ENCODE measurements around the gene CNN2. TPM values are rescaled to one million over a fixed set of nuclear protein-coding genes. Genes with fewer than 3 reads are reported as not detected.

Gene CNN2
- total and polyA plus RNA-seq, 9 of the 15 experiments (the other 6 are each of a cell fraction or from before 2014, with no cell fraction given), result 12.1 to 174 (median 52.7) TPM

DNA sequence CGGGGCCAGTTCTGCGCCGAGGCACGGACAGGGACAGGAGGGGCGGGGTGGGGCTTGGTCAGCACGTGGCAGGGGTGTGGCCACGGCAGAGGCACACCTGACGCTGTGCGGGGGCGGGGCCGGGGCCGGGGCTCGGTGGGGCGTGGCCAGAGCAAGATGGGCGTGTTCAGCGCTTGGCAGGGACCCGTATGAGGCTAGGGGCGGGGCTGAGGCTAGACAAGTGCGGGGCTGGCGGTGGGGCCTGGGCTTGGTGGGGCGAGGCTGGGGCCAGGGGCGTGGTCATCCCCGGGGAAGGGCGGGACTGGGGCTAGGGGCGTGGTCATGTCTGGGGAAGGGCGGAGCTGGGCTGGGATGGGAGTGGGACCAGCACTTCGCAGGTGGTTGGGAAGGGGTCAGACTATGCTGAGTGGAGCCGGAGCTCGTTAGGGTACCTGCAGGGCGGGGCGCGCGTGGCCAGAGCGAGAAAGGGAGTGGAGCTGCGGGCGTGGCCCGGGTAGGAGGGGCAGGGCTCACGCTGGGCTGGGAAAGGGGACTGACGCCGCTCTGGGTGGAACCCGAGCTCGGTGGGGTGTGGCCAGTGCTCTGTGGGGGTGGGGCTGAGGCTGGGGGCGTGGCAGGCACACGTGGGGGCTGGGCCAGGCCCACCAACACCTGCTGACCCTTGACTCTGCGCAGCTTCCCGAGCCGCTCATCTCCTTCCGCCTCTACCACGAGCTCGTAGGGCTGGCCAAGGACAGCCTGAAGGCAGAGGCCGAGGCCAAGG, 55.9 kb downstream of the CNN2 start (continued):
- TF ChIP-seq, protein P1, sequence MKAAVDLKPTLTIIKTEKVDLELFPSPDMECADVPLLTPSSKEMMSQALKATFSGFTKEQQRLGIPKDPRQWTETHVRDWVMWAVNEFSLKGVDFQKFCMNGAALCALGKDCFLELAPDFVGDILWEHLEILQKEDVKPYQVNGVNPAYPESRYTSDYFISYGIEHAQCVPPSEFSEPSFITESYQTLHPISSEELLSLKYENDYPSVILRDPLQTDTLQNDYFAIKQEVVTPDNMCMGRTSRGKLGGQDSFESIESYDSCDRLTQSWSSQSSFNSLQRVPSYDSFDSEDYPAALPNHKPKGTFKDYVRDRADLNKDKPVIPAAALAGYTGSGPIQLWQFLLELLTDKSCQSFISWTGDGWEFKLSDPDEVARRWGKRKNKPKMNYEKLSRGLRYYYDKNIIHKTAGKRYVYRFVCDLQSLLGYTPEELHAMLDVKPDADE (conservative IDR thresholded peaks at IDR 0.05; ENCODE audit: control insufficient read depth, low read depth, low read length), result peak; percentile 83
- no peak for TF ChIP-seq BRD4 (IDR thresholded peaks at IDR 0.05)
- TF ChIP-seq TBL1XR1 (IDR thresholded peaks at IDR 0.05; ENCODE audit: low read length in 2 of 2), result no peak
- TF ChIP-seq, protein P2, sequence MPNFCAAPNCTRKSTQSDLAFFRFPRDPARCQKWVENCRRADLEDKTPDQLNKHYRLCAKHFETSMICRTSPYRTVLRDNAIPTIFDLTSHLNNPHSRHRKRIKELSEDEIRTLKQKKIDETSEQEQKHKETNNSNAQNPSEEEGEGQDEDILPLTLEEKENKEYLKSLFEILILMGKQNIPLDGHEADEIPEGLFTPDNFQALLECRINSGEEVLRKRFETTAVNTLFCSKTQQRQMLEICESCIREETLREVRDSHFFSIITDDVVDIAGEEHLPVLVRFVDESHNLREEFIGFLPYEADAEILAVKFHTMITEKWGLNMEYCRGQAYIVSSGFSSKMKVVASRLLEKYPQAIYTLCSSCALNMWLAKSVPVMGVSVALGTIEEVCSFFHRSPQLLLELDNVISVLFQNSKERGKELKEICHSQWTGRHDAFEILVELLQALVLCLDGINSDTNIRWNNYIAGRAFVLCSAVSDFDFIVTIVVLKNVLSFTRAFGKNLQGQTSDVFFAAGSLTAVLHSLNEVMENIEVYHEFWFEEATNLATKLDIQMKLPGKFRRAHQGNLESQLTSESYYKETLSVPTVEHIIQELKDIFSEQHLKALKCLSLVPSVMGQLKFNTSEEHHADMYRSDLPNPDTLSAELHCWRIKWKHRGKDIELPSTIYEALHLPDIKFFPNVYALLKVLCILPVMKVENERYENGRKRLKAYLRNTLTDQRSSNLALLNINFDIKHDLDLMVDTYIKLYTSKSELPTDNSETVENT (CRISPR knock-in tag; IDR thresholded peaks at IDR 0.05), result no peak
- TF ChIP-seq C11orf30 (IDR thresholded peaks at IDR 0.05; ENCODE audit: low read depth), result no peak
- TF ChIP-seq, protein P3, sequence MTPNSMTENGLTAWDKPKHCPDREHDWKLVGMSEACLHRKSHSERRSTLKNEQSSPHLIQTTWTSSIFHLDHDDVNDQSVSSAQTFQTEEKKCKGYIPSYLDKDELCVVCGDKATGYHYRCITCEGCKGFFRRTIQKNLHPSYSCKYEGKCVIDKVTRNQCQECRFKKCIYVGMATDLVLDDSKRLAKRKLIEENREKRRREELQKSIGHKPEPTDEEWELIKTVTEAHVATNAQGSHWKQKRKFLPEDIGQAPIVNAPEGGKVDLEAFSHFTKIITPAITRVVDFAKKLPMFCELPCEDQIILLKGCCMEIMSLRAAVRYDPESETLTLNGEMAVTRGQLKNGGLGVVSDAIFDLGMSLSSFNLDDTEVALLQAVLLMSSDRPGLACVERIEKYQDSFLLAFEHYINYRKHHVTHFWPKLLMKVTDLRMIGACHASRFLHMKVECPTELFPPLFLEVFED (CRISPR knock-in tag; conservative IDR thresholded peaks at IDR 0.05), result 0 out of 2 replicates have a peak, but pooled peaks have one; percentile 41
- TF ChIP-seq, protein P4, sequence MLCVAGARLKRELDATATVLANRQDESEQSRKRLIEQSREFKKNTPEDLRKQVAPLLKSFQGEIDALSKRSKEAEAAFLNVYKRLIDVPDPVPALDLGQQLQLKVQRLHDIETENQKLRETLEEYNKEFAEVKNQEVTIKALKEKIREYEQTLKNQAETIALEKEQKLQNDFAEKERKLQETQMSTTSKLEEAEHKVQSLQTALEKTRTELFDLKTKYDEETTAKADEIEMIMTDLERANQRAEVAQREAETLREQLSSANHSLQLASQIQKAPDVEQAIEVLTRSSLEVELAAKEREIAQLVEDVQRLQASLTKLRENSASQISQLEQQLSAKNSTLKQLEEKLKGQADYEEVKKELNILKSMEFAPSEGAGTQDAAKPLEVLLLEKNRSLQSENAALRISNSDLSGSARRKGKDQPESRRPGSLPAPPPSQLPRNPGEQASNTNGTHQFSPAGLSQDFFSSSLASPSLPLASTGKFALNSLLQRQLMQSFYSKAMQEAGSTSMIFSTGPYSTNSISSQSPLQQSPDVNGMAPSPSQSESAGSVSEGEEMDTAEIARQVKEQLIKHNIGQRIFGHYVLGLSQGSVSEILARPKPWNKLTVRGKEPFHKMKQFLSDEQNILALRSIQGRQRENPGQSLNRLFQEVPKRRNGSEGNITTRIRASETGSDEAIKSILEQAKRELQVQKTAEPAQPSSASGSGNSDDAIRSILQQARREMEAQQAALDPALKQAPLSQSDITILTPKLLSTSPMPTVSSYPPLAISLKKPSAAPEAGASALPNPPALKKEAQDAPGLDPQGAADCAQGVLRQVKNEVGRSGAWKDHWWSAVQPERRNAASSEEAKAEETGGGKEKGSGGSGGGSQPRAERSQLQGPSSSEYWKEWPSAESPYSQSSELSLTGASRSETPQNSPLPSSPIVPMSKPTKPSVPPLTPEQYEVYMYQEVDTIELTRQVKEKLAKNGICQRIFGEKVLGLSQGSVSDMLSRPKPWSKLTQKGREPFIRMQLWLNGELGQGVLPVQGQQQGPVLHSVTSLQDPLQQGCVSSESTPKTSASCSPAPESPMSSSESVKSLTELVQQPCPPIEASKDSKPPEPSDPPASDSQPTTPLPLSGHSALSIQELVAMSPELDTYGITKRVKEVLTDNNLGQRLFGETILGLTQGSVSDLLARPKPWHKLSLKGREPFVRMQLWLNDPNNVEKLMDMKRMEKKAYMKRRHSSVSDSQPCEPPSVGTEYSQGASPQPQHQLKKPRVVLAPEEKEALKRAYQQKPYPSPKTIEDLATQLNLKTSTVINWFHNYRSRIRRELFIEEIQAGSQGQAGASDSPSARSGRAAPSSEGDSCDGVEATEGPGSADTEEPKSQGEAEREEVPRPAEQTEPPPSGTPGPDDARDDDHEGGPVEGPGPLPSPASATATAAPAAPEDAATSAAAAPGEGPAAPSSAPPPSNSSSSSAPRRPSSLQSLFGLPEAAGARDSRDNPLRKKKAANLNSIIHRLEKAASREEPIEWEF (CRISPR knock-in tag; IDR thresholded peaks at IDR 0.05), result no peak
- no peak for TF ChIP-seq SRSF3 (IDR thresholded peaks at IDR 0.05; ENCODE audit: insufficient read depth, low read length)
- TF ChIP-seq HDAC3 (IDR thresholded peaks at IDR 0.05; ENCODE audit: borderline replicate concordance, partially characterized antibody), result no peak
- peak; percentile 53 for TF ChIP-seq MYC (IDR thresholded peaks at IDR 0.05; ENCODE audit: low read depth, low read length)
- no peak for TF ChIP-seq MYC (CRISPR knock-in tag; IDR thresholded peaks at IDR 0.05; ENCODE audit: borderline replicate concordance, low read depth)
- TF ChIP-seq SAFB (IDR thresholded peaks at IDR 0.05; ENCODE audit: borderline replicate concordance, low read depth, low read length), result no peak
- no peak for TF ChIP-seq TAF7 (tag; IDR thresholded peaks at IDR 0.05)
- peak; percentile 88 for TF ChIP-seq MXI1 (IDR thresholded peaks at IDR 0.05; ENCODE audit: low read depth, low read length)
- no peak for TF ChIP-seq E2F3 (CRISPR knock-in tag; IDR thresholded peaks at IDR 0.05)
- TF ChIP-seq, protein P5, sequence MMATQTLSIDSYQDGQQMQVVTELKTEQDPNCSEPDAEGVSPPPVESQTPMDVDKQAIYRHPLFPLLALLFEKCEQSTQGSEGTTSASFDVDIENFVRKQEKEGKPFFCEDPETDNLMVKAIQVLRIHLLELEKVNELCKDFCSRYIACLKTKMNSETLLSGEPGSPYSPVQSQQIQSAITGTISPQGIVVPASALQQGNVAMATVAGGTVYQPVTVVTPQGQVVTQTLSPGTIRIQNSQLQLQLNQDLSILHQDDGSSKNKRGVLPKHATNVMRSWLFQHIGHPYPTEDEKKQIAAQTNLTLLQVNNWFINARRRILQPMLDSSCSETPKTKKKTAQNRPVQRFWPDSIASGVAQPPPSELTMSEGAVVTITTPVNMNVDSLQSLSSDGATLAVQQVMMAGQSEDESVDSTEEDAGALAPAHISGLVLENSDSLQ (IDR thresholded peaks at IDR 0.05), result peak; percentile 41
